ENCODE results near the gene DUSP16.

DUSP16 gene

DNA sequence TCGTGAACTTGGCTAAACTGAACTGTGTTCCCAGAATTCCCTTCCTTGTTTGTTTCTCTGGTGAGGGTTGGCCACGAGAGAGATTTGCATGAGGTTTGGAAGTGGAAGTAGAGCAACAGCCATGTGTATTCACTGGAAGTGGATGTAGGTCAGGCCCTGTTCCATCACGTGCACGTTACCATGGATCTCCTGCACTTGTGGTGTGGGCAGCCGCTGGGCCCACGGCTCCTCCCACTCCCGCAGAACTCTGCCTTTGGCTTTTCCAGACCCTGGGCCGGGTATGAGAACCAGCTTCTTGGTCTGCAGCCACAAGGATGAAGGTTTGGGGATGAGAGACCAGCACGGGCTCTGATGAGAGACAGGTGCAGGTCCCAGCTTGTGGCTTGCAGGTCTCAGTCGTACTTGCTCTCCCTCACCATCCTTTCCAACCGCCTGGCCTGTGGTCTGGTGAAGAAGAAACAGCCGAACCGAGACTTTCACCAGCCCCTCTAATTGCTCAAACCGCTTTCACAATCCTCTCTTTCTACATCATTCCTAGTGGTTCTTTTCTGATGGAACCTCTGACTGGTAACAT lies 94.9 kb downstream of the DUSP16 start:
- Mint-ChIP-seq H3K27ac (peak overlapping the region; percentile 87 to 99), H3K4me1 (ENCODE audit: low read depth in 2 of 2) (peaks cover 9 to 42% of the 10 kb centered on the region in 2 donors), H3K9me3 (no peaks in the 10 kb centered on the region), H3K36me3 (ENCODE audit: insufficient read depth) (peaks cover 31% of the 10 kb centered on the region), H3K4me3 (peak overlapping the region in 1 of 2 donors; percentile 66), H3K27me3 (no peaks in the 10 kb centered on the region)
- peak; percentile 76 for ATAC-seq (replicated peaks)
- DNase-seq, result peak in 2 of 3 experiments; percentile 64 to 66

DNA sequence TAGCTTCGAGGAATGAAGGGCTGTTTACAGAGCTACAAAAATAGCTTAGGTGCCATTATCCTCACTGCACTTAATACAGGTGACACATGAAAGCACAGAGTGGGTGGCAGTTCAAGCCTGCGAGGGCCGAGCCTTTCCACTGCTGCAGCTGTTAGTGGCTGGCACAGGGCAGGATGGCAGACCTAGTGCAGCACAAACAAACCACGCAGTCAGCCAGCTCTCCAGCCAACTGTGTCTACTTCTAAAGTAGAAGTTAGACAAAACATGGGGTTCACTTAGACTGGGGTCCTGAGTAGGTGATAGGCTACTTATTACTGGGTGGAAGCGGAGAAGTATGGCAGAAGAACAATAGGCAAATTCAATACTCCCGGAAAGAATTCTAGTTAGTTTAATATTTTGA lies 95.4 kb downstream of the DUSP16 start:
- peak overlapping the region in 1 of 2 donors; percentile 66 for H3K4me3 Mint-ChIP-seq
- no peaks in the 10 kb centered on the region for H3K9me3 Mint-ChIP-seq
- H3K27ac Mint-ChIP-seq, result peak overlapping the region; percentile 87 to 99
- H3K4me1 Mint-ChIP-seq (ENCODE audit: low read depth in 2 of 2), result peaks cover 10 to 43% of the 10 kb centered on the region in 2 donors
- H3K36me3 Mint-ChIP-seq (ENCODE audit: insufficient read depth), result peaks cover 31% of the 10 kb centered on the region
- peak; percentile 39 for ATAC-seq (replicated peaks)
- peak in 1 of 3 experiments; percentile 35 for DNase-seq
- no peaks in the 10 kb centered on the region for H3K27me3 Mint-ChIP-seq

DNA sequence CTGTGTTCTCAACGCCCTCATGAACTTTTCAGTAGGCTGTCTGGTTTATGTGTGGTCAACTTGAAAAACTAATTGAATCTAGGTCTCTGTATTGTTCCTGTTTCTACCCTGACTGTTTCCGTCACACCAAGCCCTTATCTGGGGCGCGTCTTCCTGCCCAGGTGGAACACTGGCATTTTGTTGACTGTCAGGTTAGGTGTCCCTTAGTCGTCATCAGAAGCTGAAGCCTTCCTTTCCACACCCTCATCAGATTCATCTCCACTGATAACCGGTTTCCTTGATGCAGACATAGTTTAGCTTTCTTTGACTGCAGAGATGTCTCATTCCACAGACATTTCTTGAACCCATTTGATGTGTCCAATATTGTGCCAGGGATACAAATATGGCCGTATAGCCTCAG lies 96.5 kb downstream of the DUSP16 start:
- peak overlapping the region; percentile 98 to 99 for H3K27ac Mint-ChIP-seq
- ATAC-seq (replicated peaks), result peak; percentile 80
- peaks cover 28% of the 10 kb centered on the region for H3K36me3 Mint-ChIP-seq (ENCODE audit: insufficient read depth)

DNA sequence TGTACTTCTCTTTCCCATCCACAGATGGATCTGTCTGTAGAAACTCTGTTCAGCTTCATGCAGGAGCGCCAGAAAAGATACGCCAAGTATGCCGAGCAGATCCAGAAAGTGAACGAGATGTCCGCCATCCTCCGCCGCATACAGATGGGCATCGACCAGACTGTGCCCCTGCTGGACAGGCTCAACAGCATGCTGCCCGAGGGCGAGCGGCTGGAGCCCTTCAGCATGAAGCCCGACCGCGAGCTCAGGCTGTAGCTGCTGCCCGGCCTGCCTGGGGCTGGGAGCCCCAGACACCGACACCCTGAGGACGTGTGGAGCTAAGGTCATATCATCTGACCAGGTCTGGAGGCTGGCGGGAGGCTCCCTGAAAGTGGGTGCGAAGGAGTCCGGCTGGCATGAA lies 97.1 kb downstream of the DUSP16 start:
- H3K36me3 Mint-ChIP-seq (ENCODE audit: insufficient read depth), result peaks cover 26% of the 10 kb centered on the region
- H3K27ac Mint-ChIP-seq, result peak overlapping the region; percentile 98 to 99
- H3K27me3 Mint-ChIP-seq, result no peaks in the 10 kb centered on the region
- H3K9me3 Mint-ChIP-seq, result no peaks in the 10 kb centered on the region
- DNase-seq, result no peak
- H3K4me3 Mint-ChIP-seq, result peak overlapping the region in 1 of 2 donors; percentile 78
- ATAC-seq (replicated peaks), result no peak
- H3K4me1 Mint-ChIP-seq (ENCODE audit: low read depth in 2 of 2), result peaks cover 20 to 43% of the 10 kb centered on the region in 2 donors

More for the DNA sequence above, 96.5 kb downstream of the DUSP16 start:
- peak in 2 of 3 experiments; percentile 56 to 57 for DNase-seq
- peaks cover 20 to 46% of the 10 kb centered on the region in 2 donors for H3K4me1 Mint-ChIP-seq (ENCODE audit: low read depth in 2 of 2)
- no peaks in the 10 kb centered on the region for H3K27me3 Mint-ChIP-seq
- no peaks in the 10 kb centered on the region for H3K9me3 Mint-ChIP-seq
- H3K4me3 Mint-ChIP-seq, result peak overlapping the region; percentile 46 to 78

DNA sequence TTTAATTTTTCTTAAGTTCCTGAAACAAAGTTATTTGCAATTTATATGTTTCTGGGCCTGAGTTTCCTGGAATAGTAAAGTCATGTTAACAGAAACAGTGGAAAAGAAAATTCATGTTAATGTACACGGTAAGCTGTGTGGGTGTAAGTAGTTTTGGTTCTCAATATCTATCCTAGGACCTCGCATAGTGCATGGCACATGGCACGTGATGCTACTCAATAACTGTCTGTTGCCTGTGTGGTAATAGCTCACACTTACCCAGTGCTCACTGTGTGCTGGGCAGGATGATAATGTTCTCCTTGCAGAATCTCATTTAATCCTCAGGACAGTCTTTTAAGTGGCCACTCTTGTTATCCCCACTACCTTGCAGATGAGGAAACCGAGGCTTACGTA lies 100.7 kb downstream of the DUSP16 start:
- Mint-ChIP-seq H3K27ac (peak overlapping the region; percentile 41 to 89), H3K9me3 (no peaks in the 10 kb centered on the region), H3K4me1 (ENCODE audit: low read depth in 2 of 2) (peaks cover 20 to 30% of the 10 kb centered on the region in 2 donors), H3K36me3 (ENCODE audit: insufficient read depth) (peaks cover 12% of the 10 kb centered on the region), H3K27me3 (no peaks in the 10 kb centered on the region), H3K4me3 (peak overlapping the region; percentile 47 to 55)
- DNase-seq, result no peak
- ATAC-seq (replicated peaks), result no peak

DNA sequence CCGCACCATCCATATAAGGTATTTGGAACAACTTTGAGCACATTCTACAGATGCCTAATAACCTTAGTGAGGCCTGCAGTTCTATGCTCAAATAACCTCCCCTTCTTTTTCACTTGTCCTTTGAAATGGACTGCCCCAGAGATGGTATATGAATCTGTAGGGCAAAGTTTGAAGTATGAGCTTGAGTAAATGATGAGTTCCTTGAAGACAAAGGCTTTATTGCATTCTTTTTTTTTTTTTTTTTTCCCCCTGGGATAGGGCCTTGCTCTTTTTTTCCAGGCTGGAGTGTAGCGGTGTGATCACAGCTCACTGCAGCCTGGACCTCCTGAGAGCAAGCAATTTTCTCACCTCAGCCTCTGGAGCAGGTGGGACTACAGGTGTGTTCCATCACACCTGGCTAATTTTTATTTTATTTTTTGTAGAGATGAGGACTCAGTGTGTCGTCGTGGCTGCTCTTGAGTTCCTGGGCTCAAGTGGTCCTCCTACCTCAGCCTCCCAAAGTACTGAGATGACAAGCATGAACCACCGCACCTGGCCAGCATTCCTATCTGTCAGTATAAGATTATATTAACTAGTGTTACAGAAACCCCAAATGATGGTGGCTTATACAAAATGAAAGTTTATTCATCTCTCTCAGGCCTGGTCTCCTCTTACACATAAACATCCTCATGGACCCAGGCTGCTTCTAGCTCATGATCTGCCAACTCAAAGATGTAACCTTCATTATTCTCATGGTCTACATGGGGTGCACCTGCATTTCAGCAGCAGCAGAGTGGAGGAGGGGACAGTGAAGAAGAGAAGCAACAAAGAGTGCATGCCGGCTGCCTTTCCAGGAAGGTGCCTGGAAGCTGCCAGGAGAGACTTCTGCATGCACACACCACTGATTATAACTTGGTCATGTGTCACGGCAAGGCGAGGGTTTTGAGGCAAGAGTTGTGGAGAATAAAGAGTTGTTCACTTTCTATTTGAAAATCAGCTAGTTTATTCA lies 101.4 kb downstream of the DUSP16 start:
- peak overlapping the region; percentile 41 to 89 for H3K27ac Mint-ChIP-seq
- H3K4me1 Mint-ChIP-seq (ENCODE audit: low read depth in 2 of 2), result peaks cover 22 to 27% of the 10 kb centered on the region in 2 donors
- H3K36me3 Mint-ChIP-seq (ENCODE audit: insufficient read depth), result peaks cover 6% of the 10 kb centered on the region
- DNase-seq (no peak), ATAC-seq (replicated peaks) (no peak)
- no peaks in the 10 kb centered on the region for H3K27me3 Mint-ChIP-seq
- no peaks in the 10 kb centered on the region for H3K9me3 Mint-ChIP-seq
- peak overlapping the region; percentile 47 to 55 for H3K4me3 Mint-ChIP-seq

DNA sequence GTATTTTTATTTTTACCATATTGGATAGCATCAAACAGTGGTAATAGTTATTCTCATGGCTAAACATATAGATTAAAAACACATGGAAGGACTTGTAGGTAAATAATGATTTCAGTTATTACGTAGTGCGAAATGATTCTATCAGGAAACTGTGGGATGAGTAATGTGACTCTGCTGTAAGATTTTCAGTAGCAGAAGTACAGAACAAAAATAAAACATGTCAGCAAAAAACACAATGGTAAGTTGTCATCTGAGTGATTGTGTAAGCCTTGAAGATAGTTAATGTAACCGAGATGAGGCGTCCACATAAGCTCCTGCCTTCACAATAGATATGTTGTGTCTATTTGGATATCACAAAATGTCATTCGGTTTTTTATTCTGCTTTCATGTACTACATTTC lies 106.0 kb downstream of the DUSP16 start:
- H3K9me3 Mint-ChIP-seq, result no peaks in the 10 kb centered on the region
- ATAC-seq (replicated peaks), result peak; percentile 81
- H3K27ac Mint-ChIP-seq, result peak overlapping the region; percentile 77 to 81
- H3K4me3 Mint-ChIP-seq, result peak overlapping the region in 1 of 2 donors; percentile 56
- no peak for DNase-seq
- H3K27me3 Mint-ChIP-seq, result no peaks in the 10 kb centered on the region
- H3K36me3 Mint-ChIP-seq (ENCODE audit: insufficient read depth), result peaks cover 8% of the 10 kb centered on the region
- peaks cover 13 to 19% of the 10 kb centered on the region in 2 donors for H3K4me1 Mint-ChIP-seq (ENCODE audit: low read depth in 2 of 2)

DNA sequence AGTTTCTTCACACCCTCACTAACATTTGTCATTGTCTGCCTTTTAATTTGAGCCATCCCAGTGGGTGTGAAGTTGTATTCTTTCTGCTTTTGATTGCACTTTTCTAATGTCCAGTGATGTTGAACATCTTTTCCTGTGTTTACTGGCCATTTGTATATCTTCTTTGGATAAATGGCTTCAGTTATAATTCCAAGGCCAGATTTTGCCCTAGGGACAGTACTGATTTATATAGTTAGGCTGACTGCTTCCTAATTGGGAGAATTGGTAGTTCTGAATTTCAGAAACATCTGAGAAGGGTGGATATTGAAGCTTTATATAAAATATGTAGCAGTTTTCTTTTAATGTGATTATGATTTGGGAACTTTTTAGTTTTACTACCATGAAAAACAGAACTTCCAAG lies 108.3 kb downstream of the DUSP16 start:
- Mint-ChIP-seq H3K36me3 (ENCODE audit: insufficient read depth) (peaks cover 8% of the 10 kb centered on the region), H3K4me3 (no peak overlapping the region), H3K9me3 (no peaks in the 10 kb centered on the region)

DNA sequence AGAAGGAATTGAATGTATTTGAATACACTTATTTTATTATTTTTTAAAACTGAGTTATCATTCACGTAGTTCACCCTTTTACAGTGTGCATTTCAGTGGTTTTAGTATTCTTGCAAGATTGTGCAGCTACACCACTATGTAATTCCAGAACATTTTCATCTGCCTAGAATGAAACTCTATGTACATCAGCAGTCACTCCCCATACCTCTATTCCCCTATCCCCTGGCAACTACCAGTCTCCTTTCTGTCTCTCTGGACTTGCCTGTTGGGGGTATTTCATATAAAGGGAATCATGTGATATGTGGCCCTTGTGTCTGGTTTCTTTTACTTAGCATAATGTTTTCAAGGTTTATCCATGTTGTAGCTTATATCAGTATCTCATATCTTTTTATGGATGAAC lies 109.0 kb downstream of the DUSP16 start:
- DNase-seq (no peak), ATAC-seq (replicated peaks) (no peak)
- peaks cover 10 to 14% of the 10 kb centered on the region in 2 donors for H3K4me1 Mint-ChIP-seq (ENCODE audit: low read depth in 2 of 2)
- peaks cover 8% of the 10 kb centered on the region for H3K36me3 Mint-ChIP-seq (ENCODE audit: insufficient read depth)
- H3K4me3 Mint-ChIP-seq, result no peak overlapping the region
- H3K27me3 Mint-ChIP-seq, result no peaks in the 10 kb centered on the region
- H3K9me3 Mint-ChIP-seq, result no peaks in the 10 kb centered on the region
- H3K27ac Mint-ChIP-seq, result no peak overlapping the region

More for the DNA sequence above, 108.3 kb downstream of the DUSP16 start:
- H3K27ac Mint-ChIP-seq, result peak overlapping the region in 1 of 2 donors; percentile 54
- peaks cover 10 to 13% of the 10 kb centered on the region in 2 donors for H3K4me1 Mint-ChIP-seq (ENCODE audit: low read depth in 2 of 2)
- no peaks in the 10 kb centered on the region for H3K27me3 Mint-ChIP-seq
- DNase-seq (no peak), ATAC-seq (replicated peaks) (no peak)

DNA sequence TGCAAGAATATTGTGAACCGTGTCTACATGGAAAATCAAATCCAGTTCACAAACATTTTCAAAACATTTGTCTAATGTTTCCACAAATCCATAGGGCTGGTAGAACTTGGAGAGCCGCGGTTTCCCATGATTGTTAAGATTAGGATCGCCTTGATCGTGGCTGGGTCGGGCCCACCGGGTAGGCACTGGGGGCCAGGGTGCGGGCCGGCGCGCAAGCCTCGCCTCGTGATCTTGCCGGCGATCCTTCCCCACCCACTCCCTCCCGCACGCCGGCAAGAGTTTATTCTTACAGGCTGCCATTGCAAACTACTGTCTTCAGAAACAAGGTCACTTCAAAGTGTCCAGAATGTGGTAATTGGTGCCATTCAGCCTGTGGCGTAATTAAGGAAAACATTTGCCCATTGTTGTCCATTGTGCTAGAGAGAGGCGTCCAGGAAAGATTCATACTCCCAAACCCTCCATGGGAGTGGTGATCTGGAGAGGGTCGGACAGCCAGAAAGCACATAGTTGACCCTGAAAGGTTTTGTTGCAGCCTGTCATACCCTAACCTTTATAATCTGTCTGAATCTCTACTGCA lies 110.2 kb downstream of the DUSP16 start:
- no peak for DNase-seq
- Mint-ChIP-seq H3K4me3 (no peak overlapping the region), H3K27ac (no peak overlapping the region), H3K36me3 (ENCODE audit: insufficient read depth) (peaks cover 8% of the 10 kb centered on the region), H3K9me3 (no peaks in the 10 kb centered on the region), H3K27me3 (no peaks in the 10 kb centered on the region), H3K4me1 (ENCODE audit: low read depth in 2 of 2) (peaks cover 6 to 12% of the 10 kb centered on the region in 2 donors)
- ATAC-seq (replicated peaks), result no peak

DNA sequence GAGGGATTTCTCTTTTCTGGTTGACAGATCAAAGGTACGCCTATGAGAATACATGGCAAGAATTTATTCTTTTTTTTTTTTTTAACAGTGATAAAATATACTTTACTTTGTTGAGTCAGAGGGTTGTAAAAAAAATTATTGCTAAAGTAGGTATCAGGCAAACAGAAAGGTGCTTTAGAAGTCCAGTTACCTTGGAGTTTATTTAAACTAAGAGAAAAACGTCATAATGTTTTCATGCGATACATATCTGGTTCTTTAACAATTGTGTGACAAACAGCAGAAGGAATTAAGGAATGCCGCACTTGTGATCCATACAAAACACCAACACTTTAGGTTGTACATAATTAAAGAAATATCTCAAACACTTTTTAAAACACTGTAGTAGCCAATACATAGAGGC lies 111.6 kb downstream of the DUSP16 start:
- no peak overlapping the region for H3K4me3 Mint-ChIP-seq
- H3K27ac Mint-ChIP-seq, result no peak overlapping the region
- ATAC-seq (replicated peaks) (no peak), DNase-seq (no peak)
- peaks cover 10% of the 10 kb centered on the region for H3K36me3 Mint-ChIP-seq (ENCODE audit: insufficient read depth)
- H3K27me3 Mint-ChIP-seq, result no peaks in the 10 kb centered on the region
- peaks cover 9 to 12% of the 10 kb centered on the region in 2 donors for H3K4me1 Mint-ChIP-seq (ENCODE audit: low read depth in 2 of 2)
- no peaks in the 10 kb centered on the region for H3K9me3 Mint-ChIP-seq

DNA sequence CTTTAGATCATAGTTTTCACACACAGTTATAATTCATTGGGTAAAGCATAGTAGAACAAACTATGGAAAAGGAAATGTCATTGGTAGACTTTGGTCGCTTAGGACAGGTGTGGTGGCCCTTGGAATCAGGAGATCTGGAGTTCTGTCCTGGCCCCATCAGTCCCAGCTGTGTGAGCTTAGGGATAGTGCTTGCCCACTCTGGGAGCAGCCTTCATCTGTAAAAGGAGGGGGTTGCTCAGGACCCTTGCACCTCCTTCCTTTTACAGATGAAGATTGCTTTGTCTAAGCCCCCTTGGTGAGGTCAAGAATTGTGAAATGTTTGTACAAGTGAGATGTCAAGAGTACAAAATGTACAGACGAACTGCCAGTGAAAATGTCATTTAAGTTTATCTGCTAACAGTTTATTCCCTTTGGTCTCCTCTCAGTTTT lies 112.6 kb downstream of the DUSP16 start:
- H3K36me3 Mint-ChIP-seq (ENCODE audit: insufficient read depth), result peaks cover 8% of the 10 kb centered on the region
- H3K4me3 Mint-ChIP-seq, result no peak overlapping the region
- no peaks in the 10 kb centered on the region for H3K27me3 Mint-ChIP-seq
- no peaks in the 10 kb centered on the region for H3K9me3 Mint-ChIP-seq
- no peak for DNase-seq
- peaks cover 6 to 8% of the 10 kb centered on the region in 2 donors for H3K4me1 Mint-ChIP-seq (ENCODE audit: low read depth in 2 of 2)
- peak overlapping the region in 1 of 2 donors; percentile 38 for H3K27ac Mint-ChIP-seq
- no peak for ATAC-seq (replicated peaks)

DNA sequence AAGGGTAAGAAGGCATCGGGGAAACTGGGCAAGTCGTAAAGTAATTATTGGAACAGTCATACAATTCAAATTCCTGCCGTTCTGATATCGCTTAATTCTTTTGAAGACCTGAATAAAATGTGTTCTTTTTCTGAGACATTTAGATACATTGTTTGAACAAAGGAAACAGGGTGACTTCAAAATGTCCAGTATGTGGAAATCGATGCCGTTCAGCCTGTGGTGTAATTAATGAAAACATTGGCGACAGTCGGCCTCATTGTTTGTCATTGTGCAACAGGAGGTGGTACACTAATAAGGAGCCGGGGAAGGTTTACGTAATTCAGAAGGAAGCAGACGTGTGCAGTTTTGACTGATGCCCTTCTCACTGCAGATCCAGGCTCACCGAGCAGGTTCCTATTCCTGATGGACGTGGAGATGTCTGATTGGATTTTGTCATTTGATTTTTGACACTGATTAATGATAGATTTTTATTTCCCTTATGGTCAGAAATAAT lies 113.1 kb downstream of the DUSP16 start:
- DNase-seq (no peak), ATAC-seq (replicated peaks) (no peak)
- Mint-ChIP-seq H3K27ac (peak overlapping the region; percentile 38 to 44), H3K4me3 (no peak overlapping the region), H3K27me3 (no peaks in the 10 kb centered on the region), H3K4me1 (ENCODE audit: low read depth in 2 of 2) (peaks cover 6% of the 10 kb centered on the region in 2 donors), H3K36me3 (ENCODE audit: insufficient read depth) (peaks cover 10% of the 10 kb centered on the region), H3K9me3 (no peaks in the 10 kb centered on the region)

All from effector memory CD8-positive, alpha-beta T cell (primary cell).